Fibroblast of the aortic adventitia (primary cell): ENCODE data around the gene PCDHGC3. TPM values are rescaled to one million over a fixed set of nuclear protein-coding genes. Genes with fewer than 3 reads are reported as not detected.

ENCODE experiments used
- DNase-seq: peaks from one replicate; pipeline ENCODE4 v3.0.0-alpha.2; 2010; ENCODE audit warnings: low read depth
- H3K4me3 ChIP-seq: 2 replicates; pipeline ENCODE4 v1.5.1; 2011; ENCODE audit warnings: low read depth, mild to moderate bottlenecking, control low read depth, low read length, moderate library complexity
- total RNA-seq: library from RNA; depleted of rRNA; stranded (reverse); fragments of >200 nt; gene quantifications from 2 replicates; pipeline ENCODE4 v1.2.3, GENCODE V29; 2012; ENCODE audit warnings: low replicate concordance
- TF ChIP-seq, protein P1 (sequence below): IDR thresholded peaks from 2 replicates; pipeline ENCODE4 v1.5.1; 2011; ENCODE audit warnings: mild to moderate bottlenecking, low read length, control low read depth, inconsistent platforms; ENCODE audit not compliant: insufficient read depth

The PCDHGC3 gene
- total RNA-seq, 1 donor, result 97.7 TPM

GRCh38 chr5:141522301-141522700 is 46.5 kb downstream of the PCDHGC3 start:
- no peak for DNase-seq
- no peak overlapping the region for H3K4me3 ChIP-seq
- TF ChIP-seq, protein P1, sequence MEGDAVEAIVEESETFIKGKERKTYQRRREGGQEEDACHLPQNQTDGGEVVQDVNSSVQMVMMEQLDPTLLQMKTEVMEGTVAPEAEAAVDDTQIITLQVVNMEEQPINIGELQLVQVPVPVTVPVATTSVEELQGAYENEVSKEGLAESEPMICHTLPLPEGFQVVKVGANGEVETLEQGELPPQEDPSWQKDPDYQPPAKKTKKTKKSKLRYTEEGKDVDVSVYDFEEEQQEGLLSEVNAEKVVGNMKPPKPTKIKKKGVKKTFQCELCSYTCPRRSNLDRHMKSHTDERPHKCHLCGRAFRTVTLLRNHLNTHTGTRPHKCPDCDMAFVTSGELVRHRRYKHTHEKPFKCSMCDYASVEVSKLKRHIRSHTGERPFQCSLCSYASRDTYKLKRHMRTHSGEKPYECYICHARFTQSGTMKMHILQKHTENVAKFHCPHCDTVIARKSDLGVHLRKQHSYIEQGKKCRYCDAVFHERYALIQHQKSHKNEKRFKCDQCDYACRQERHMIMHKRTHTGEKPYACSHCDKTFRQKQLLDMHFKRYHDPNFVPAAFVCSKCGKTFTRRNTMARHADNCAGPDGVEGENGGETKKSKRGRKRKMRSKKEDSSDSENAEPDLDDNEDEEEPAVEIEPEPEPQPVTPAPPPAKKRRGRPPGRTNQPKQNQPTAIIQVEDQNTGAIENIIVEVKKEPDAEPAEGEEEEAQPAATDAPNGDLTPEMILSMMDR, result no peak

DNA sequence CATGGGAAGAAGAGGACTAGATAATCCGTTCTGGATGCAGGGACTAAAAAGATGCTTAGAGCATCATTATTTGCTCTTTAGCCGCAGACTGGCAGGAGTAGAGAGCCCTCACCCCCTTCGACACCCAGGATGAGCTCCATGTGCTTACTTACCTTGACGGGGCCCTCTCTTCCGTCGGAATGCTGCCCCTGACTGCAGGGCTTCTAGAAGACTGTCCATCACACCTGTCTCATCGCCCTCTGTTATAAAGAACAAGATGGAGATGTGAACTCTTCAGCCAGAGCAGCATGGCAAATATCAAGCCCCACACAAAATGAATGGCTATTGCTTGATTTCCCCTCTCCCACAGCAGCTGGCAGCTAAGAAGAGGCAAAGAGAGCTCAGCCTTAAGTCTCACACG is 48.2 kb downstream of the PCDHGC3 start:
- no peak for DNase-seq
- H3K4me3 ChIP-seq, result no peak overlapping the region
- TF ChIP-seq, protein P1, result no peak

DNA sequence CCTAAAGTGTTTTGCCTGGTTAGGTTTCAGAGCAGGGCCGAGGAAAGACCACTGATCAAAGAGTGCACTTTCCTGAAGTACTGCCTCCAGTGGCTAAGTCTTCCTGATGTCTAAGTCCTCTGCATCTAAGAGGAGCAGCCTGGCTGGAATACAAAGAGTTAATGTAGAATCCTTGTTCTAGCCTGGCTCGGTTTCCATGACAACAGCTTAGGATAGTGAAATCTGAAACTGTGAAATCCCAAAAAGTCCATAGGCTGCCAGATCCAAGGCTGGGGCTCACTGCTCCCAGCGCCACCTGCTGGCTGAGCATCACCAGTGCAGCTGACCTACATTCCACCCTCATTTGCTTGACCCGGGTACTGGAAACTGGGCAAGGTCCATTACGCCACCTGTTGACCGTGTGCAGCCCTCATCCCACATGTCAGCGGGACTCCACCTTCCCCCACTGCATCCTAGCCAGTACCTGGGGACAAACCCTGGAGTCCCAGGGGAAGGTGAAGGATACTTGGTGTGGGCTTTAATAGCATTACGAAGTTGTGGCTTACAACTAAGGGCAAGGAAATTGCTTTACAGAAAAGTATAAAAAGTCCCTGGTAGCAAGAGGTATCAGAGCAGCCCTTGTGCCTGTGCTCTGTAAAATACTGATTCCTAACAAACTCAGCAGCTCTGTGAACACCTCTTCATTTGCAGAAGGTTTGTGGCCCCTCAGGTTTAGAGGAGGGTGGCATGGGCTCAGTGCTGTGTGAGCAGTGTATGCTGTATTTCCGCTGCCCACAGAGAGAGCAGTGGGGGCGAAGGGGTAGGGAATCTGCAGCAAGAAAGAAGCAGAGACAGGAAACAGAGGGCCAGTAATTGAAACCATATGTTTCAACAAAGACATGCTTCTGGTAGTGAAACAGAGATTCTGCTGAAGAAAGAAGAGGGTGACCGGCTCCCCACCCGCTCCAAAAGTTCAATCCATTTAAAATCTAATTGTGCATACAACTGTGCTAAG is 49.1 kb downstream of the PCDHGC3 start:
- H3K4me3 ChIP-seq, result peak overlapping the region; percentile 13
- peak; percentile 98 for DNase-seq
- TF ChIP-seq, protein P1, result peak; percentile 99

GRCh38 chr5:141525653-141526052 is 49.9 kb downstream of the PCDHGC3 start:
- H3K4me3 ChIP-seq, result no peak overlapping the region
- DNase-seq, result no peak
- TF ChIP-seq, protein P1, result no peak

- no peak for DNase-seq
- TF ChIP-seq, protein P1, result no peak
- no peak overlapping the region for H3K4me3 ChIP-seq
Measured at GRCh38 chr5:141527426-141527825, 51.7 kb downstream of the PCDHGC3 start.

Other genes starting within 250 kb of the PCDHGC3 start
- gene PCDHB15, start 230.6 kb upstream of the PCDHGC3 start, total RNA-seq, result 0.09 TPM in 1 of 2 replicates, not detected in the other
- gene SLC25A2, start 171.9 kb upstream of the PCDHGC3 start, total RNA-seq, result 0.72 TPM in 1 of 2 replicates, not detected in the other
- 62.1 and 66.0 TPM in 2 replicates for gene TAF7, start 155.2 kb upstream of the PCDHGC3 start, total RNA-seq
- gene PCDHGA1, start 145.5 kb upstream of the PCDHGC3 start, total RNA-seq, result 0.90 and 1.4 TPM in 2 replicates
- 2.5 and 3.9 TPM in 2 replicates for gene PCDHGA2, start 137.2 kb upstream of the PCDHGC3 start, total RNA-seq
- gene PCDHGA3, start 132.1 kb upstream of the PCDHGC3 start, total RNA-seq, result 1.1 and 4.4 TPM in 2 replicates
- gene PCDHGB1, start 125.9 kb upstream of the PCDHGC3 start, total RNA-seq, result 3.1 and 4.2 TPM in 2 replicates
- 3.7 and 9.9 TPM in 2 replicates for gene PCDHGA4, start 120.9 kb upstream of the PCDHGC3 start, total RNA-seq
- gene PCDHGB2, start 116.0 kb upstream of the PCDHGC3 start, total RNA-seq, result 1.3 and 5.7 TPM in 2 replicates
- 1.7 and 3.5 TPM in 2 replicates for gene PCDHGA5, start 111.8 kb upstream of the PCDHGC3 start, total RNA-seq
- 7.7 and 9.6 TPM in 2 replicates for gene PCDHGB3, start 105.7 kb upstream of the PCDHGC3 start, total RNA-seq
- 3.9 and 7.4 TPM in 2 replicates for gene PCDHGA6, start 102.1 kb upstream of the PCDHGC3 start, total RNA-seq
- gene PCDHGA7, start 93.2 kb upstream of the PCDHGC3 start, total RNA-seq, result 2.9 and 8.4 TPM in 2 replicates
- gene PCDHGB4, start 88.3 kb upstream of the PCDHGC3 start, total RNA-seq, result 9.0 and 17.4 TPM in 2 replicates
- 2.5 and 3.8 TPM in 2 replicates for gene PCDHGA8, start 83.3 kb upstream of the PCDHGC3 start, total RNA-seq
- gene PCDHGB5, start 78.0 kb upstream of the PCDHGC3 start, total RNA-seq, result 8.5 and 19.9 TPM in 2 replicates
- gene PCDHGA9, start 73.2 kb upstream of the PCDHGC3 start, total RNA-seq, result 4.1 and 7.3 TPM in 2 replicates
- gene PCDHGB6, start 67.9 kb upstream of the PCDHGC3 start, total RNA-seq, result 3.8 and 5.8 TPM in 2 replicates
- 10.6 and 22.2 TPM in 2 replicates for gene PCDHGA10, start 63.0 kb upstream of the PCDHGC3 start, total RNA-seq
- gene PCDHGB7, start 58.3 kb upstream of the PCDHGC3 start, total RNA-seq, result 16.7 and 22.1 TPM in 2 replicates
- gene PCDHGA11, start 54.9 kb upstream of the PCDHGC3 start, total RNA-seq, result 7.6 and 17.8 TPM in 2 replicates
- 39.7 and 50.5 TPM in 2 replicates for gene PCDHGA12, start 45.5 kb upstream of the PCDHGC3 start, total RNA-seq
- gene PCDHGC4, start 9.1 kb downstream of the PCDHGC3 start, total RNA-seq, result 2.5 and 5.2 TPM in 2 replicates
- gene PCDHGC5, start 13.1 kb downstream of the PCDHGC3 start, total RNA-seq, result 7.0 and 10.5 TPM in 2 replicates
- 16.3 and 22.1 TPM in 2 replicates for gene DIAPH1, start 143.0 kb downstream of the PCDHGC3 start, total RNA-seq
- 48.4 and 51.4 TPM in 2 replicates for gene HDAC3, start 160.9 kb downstream of the PCDHGC3 start, total RNA-seq
- 2.6 and 6.6 TPM in 2 replicates for gene RELL2, start 161.0 kb downstream of the PCDHGC3 start, total RNA-seq
- 19.9 and 39.8 TPM in 2 replicates for gene FCHSD1, start 175.5 kb downstream of the PCDHGC3 start, total RNA-seq
- 2.6 and 6.2 TPM in 2 replicates for gene ARAP3, start 206.3 kb downstream of the PCDHGC3 start, total RNA-seq